K562 (cell line): ENCODE results near the gene RBM45. TPM values are rescaled to one million over a fixed set of nuclear protein-coding genes. Genes with fewer than 3 reads are reported as not detected.
A peak's percentile ranks its signal among the peaks of the same experiment; 100 is the strongest.

ENCODE experiments used
- AFF1 ChIP-seq, 2 experiments: fragments of 450-650 bp; IDR thresholded peaks; 2 replicates each; pipeline ENCODE4 v1.6.1; 2018; ENCODE audit warnings: mild to moderate bottlenecking in 2 of 2, low read depth in 1 of 2; ENCODE audit not compliant: partially characterized antibody in 2 of 2
- ATF2 ChIP-seq: sonication (generic); formaldehyde crosslinking; IDR thresholded peaks from 2 replicates; pipeline ENCODE4 v1.8.1; 2022; ENCODE audit warnings: missing genetic modification reagents
- CBFA2T2 ChIP-seq: fragments of 450-650 bp; conservative IDR thresholded peaks from 2 replicates; pipeline ENCODE4 v1.6.1; 2017; ENCODE audit warnings: mild to moderate bottlenecking
- CTBP1 ChIP-seq: fragments of 450-650 bp; IDR thresholded peaks from 2 replicates; pipeline ENCODE4 v1.6.1; 2016; ENCODE audit warnings: borderline replicate concordance
- EHMT2 ChIP-seq: fragments of 450-650 bp; IDR thresholded peaks from 2 replicates; pipeline ENCODE4 v1.6.1; 2018; ENCODE audit warnings: antibody characterized with exemption
- ELF1 ChIP-seq: fragments of 200-800 bp; sonication (Bioruptor generic); IDR thresholded peaks from 2 replicates; pipeline ENCODE4 v1.6.1; 2016; ENCODE audit warnings: missing genetic modification characterization, missing compliant biosample characterization
- ELF2 ChIP-seq: fragments of 250-450 bp; sonication (Bioruptor Pico); IDR thresholded peaks from 2 replicates; pipeline ENCODE4 v1.5.0; 2021; ENCODE audit warnings: mild to moderate bottlenecking
- FOS ChIP-seq: IDR thresholded peaks from 3 replicates; pipeline ENCODE4 v1.6.1; 2011; ENCODE audit not compliant: insufficient read length; ENCODE audit errors: extremely low read depth
- FOSL1 ChIP-seq: fragments of 200-800 bp; sonication (Bioruptor generic); conservative IDR thresholded peaks from 2 replicates; pipeline ENCODE4 v1.6.1; 2016; ENCODE audit warnings: missing genetic modification characterization, missing compliant biosample characterization
- HDAC2 ChIP-seq: fragments of 450-650 bp; IDR thresholded peaks from 2 replicates; pipeline ENCODE4 v1.6.1; 2016; ENCODE audit warnings: mild to moderate bottlenecking
- NCOA6 ChIP-seq: fragments of 450-650 bp; IDR thresholded peaks from 2 replicates; pipeline ENCODE4 v1.6.1; 2017; ENCODE audit warnings: mild to moderate bottlenecking
- NFXL1 ChIP-seq: fragments of 450-650 bp; formaldehyde crosslinking; IDR thresholded peaks from 2 replicates; pipeline ENCODE4 v1.4.0; 2021; ENCODE audit warnings: mild to moderate bottlenecking
- PHTF2 ChIP-seq: fragments of 250-450 bp; sonication (Bioruptor Pico); IDR thresholded peaks from 2 replicates; pipeline ENCODE4 v1.5.0; 2021; ENCODE audit warnings: mild to moderate bottlenecking
- POLR2AphosphoS5 ChIP-seq: IDR thresholded peaks from 2 replicates; pipeline ENCODE4 v1.6.1; 2011; ENCODE audit warnings: mild to moderate bottlenecking, low read depth, low read length, moderate library complexity; ENCODE audit not compliant: control insufficient read depth, insufficient read depth
- RCOR1 ChIP-seq, 2 experiments: IDR thresholded peaks; 2 replicates each; pipeline ENCODE4 v1.6.1; 2012; ENCODE audit warnings: low read depth in 2 of 2, low read length in 2 of 2, borderline replicate concordance in 1 of 2, improper control_type of control experiment in 1 of 2
- SPI1 ChIP-seq: IDR thresholded peaks from 2 replicates; pipeline ENCODE4 v1.6.1; 2011; ENCODE audit warnings: low read depth, low read length, control low read depth, borderline replicate concordance
- XRCC4 ChIP-seq: IDR thresholded peaks from one replicate; pipeline ENCODE4 v1.6.1; 2011; ENCODE audit not compliant: insufficient read depth, insufficient read length; ENCODE audit errors: extremely low read depth
- polyA plus RNA-seq, 8 experiments: library from polyadenylated mRNA; depleted of rRNA in 4 of 8; stranded (reverse) in 5 of 8; unstranded in 3 of 8; fragments of >200 nt; fragmentation: Nextera tagmentation in 2 of 8; fragmentation: Illumina TruSeq in 1 of 8; extraction: Ambion mirVana in 2 of 8; extraction: Trizol in 1 of 8; gene quantifications; 2 replicates each; pipeline versions ENCODE4 v1.2.1 to v1.2.3, GENCODE V29; 2011 to 2014; ENCODE audit warnings: inconsistent platforms in 1 of 8, missing spikeins in 1 of 8
- total RNA-seq, 7 experiments: library from RNA; depleted of rRNA in 6 of 7; stranded (reverse); fragments of >200 nt in 6 of 7; fragmentation: Illumina TruSeq in 2 of 7; extraction: Trizol in 2 of 7; gene quantifications; 2 replicates each; pipeline versions ENCODE4 v1.2.1 to v1.2.3, GENCODE V29; 2011 to 2021; ENCODE audit warnings: low replicate concordance in 1 of 7
- TF ChIP-seq, protein P1 (sequence below): fragments of 450-650 bp; formaldehyde crosslinking; conservative IDR thresholded peaks from 2 replicates; pipeline ENCODE4 v1.4.0; 2022; ENCODE audit warnings: mild to moderate bottlenecking, missing genetic modification characterization
- TF ChIP-seq, protein P2 (sequence below): fragments of 150-350 bp; IDR thresholded peaks from 2 replicates; pipeline ENCODE4 v1.6.1; 2014; ENCODE audit warnings: low read depth, mild to moderate bottlenecking, low read length, borderline replicate concordance

The RBM45 gene
- total and polyA plus RNA-seq, 9 of the 15 experiments (the other 6 are each of a cell fraction or from before 2014, with no cell fraction given): 6.7 to 22.0 (median 15.0) TPM

DNA sequence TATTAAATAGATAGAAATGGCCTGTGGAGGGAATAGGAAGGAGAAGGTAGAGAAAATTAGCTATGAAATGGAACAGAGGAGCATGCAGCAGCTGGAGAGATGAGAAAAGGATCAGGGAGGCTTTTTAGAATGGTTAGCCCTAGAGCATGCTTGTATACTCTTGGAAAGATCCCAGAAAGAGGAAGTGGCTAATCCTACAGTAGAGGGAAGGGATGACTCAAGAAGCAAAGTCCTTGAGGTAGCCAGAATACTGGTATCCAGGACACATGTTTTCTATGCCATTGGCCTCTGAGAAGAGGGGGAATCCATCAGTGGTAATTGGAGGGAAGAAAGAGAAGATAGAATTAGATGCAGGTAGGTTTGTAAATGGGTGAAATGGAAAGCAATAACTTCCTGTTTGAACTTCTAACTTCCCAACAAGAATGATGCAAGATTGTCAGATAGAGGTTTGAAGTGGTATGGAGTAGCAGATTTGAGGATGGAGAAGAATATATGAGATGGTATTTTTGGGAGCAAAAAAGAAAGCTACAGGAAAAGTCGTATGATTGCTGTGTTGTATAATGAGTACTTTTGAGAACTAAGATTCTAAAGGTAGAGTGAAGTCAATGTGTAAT, 64.9 kb downstream of the RBM45 start (continued):
- TF ChIP-seq, protein P1, sequence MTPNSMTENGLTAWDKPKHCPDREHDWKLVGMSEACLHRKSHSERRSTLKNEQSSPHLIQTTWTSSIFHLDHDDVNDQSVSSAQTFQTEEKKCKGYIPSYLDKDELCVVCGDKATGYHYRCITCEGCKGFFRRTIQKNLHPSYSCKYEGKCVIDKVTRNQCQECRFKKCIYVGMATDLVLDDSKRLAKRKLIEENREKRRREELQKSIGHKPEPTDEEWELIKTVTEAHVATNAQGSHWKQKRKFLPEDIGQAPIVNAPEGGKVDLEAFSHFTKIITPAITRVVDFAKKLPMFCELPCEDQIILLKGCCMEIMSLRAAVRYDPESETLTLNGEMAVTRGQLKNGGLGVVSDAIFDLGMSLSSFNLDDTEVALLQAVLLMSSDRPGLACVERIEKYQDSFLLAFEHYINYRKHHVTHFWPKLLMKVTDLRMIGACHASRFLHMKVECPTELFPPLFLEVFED (CRISPR knock-in tag): no peak
- TF ChIP-seq PHTF2 (no peak), HDAC2 (no peak), ELF2 (CRISPR knock-in tag) (no peak), ATF2 (no peak), FOSL1 (tag) (peak; percentile 62), POLR2AphosphoS5 (no peak), SPI1 (peak; percentile 100), RCOR1 (IDR thresholded peaks at IDR 0.05; ENCODE audit: borderline replicate concordance in 1 of 2, low read depth in 2 of 2, low read length in 2 of 2) (no peak), NFXL1 (no peak), AFF1 (IDR thresholded peaks at IDR 0.05; ENCODE audit: low read depth in 1 of 2, partially characterized antibody in 2 of 2) (no peak), FOS (no peak), CTBP1 (0 out of 2 replicates have a peak, but pooled peaks have one; percentile 27), NCOA6 (no peak), XRCC4 (no peak), ELF1 (tag) (no peak), EHMT2 (peak; percentile 55; the same call in 1 of the 2 replicates), CBFA2T2 (no peak)
- TF ChIP-seq, protein P2, sequence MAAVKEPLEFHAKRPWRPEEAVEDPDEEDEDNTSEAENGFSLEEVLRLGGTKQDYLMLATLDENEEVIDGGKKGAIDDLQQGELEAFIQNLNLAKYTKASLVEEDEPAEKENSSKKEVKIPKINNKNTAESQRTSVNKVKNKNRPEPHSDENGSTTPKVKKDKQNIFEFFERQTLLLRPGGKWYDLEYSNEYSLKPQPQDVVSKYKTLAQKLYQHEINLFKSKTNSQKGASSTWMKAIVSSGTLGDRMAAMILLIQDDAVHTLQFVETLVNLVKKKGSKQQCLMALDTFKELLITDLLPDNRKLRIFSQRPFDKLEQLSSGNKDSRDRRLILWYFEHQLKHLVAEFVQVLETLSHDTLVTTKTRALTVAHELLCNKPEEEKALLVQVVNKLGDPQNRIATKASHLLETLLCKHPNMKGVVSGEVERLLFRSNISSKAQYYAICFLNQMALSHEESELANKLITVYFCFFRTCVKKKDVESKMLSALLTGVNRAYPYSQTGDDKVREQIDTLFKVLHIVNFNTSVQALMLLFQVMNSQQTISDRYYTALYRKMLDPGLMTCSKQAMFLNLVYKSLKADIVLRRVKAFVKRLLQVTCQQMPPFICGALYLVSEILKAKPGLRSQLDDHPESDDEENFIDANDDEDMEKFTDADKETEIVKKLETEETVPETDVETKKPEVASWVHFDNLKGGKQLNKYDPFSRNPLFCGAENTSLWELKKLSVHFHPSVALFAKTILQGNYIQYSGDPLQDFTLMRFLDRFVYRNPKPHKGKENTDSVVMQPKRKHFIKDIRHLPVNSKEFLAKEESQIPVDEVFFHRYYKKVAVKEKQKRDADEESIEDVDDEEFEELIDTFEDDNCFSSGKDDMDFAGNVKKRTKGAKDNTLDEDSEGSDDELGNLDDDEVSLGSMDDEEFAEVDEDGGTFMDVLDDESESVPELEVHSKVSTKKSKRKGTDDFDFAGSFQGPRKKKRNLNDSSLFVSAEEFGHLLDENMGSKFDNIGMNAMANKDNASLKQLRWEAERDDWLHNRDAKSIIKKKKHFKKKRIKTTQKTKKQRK: no peak
